GM21576 (cell line): ENCODE data around the gene CC2D1B.

ENCODE experiments used
- ATAC-seq: cut with Tn5 transposase; IDR thresholded peaks from one replicate; pipeline ENCODE4 v1.9.1; 2021; ENCODE audit warnings: mild to moderate bottlenecking, moderate library complexity; ENCODE audit not compliant: unreplicated experiment

Gene CC2D1B

GRCh38 chr1:52359676-52360594, 6.1 kb downstream of the CC2D1B start:
- no peak for ATAC-seq

GRCh38 chr1:52358851-52359497, 7.0 kb downstream of the CC2D1B start:
- no peak for ATAC-seq

DNA sequence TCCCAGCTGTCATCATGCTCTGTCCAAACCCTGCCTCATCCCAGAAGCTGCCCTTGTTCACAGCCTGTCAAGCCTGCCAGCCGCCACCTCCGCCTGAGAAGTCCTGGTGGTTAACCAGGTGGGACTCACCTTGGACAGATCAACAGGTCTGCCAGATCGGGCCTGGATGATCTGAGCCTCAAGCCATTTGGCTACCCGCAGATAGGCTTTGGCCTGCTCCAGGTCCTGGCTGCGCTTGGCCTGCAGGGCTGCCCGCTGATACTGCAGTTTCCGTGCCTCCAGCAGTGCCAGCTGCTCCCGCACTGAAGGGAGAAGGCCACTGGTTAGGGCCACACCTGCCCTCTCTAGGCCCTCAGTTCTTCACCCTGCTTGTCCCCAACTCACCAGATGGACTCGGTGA, 8.6 kb downstream of the CC2D1B start:
- ATAC-seq: no peak

DNA sequence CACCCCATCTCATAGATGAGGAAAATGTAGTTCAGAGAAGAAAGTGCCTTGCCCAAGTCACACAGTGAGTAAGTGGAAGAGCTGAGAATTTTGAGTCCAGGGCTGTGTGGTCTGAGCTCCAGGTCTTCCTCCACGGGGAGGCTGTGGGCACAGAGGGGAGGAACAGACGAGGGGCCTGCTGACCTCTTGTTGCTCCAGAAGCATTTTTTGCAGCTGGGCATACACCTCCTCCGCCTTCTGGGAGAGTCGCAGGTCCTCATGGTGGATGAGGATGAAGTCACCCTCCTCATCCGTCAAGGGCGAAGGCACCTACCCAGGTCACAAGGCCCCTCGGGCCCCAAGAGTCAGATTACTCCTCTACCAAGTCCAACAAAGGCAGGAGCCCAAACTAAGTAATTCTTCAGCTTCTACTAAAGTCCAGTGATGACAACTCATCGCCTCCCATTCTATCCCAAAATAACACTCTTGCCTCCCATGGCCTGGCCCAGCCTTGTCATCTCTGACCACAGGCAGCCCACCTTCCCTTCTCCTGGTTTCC, 9.1 kb downstream of the CC2D1B start:
- no peak for ATAC-seq

DNA sequence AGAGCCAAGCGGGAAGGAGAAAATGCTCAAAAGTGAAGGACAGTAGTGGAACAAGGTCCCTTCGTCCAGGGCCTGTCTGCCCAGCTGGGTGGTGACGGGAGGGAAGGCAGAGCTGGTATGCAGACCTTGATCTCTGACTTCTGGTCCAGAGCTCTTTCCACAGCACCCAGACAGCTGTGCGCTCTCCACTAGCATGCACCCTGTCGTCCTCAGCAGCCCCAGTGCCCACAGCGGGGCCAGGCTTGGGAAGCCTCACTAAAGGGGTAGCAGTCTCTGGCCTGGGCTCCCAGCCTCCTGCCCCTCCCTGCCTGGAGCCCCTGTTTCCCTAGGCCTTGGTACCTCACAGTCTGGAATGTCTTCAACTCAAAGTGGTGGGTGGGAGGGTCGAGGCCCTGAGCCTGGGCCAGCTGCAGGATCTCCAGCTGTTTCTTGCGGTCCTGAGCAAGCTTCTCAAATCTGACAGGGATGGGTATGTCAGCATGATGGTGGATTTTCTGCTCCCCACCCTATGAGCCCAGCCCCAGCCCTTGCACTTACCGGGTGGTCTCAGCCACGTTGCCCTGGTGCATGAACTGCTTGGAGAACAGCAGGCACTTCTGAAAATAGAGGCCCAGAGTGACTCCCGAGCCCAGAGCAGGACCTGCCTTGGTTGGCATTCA, 10.0 kb downstream of the CC2D1B start:
- ATAC-seq: no peak

DNA sequence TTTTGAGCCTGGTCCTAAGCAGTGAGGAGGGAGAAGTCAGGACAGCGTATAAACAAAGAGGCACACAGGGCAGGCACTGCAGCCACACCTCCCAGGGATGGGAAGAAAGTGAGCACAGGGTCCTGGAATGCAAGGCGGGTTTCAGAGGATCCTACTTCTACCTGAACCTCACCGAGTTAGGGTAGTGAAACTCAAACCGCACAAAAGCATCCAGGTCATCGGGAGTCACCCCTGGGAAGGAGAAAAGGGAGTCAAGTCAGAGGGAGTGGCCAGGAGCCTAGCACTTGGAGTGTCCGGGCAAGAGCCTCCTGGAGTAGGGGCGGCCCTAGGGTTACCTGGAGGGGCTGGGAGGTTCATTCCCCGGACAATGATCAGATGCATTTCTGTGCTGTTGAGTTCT, 10.6 kb downstream of the CC2D1B start:
- no peak for ATAC-seq

GRCh38 chr1:52352690-52353089, 13.3 kb downstream of the CC2D1B start:
- ATAC-seq: no peak

GRCh38 chr1:52348704-52349300, 17.2 kb downstream of the CC2D1B start:
- ATAC-seq: no peak

GRCh38 chr1:52346653-52347052, 19.4 kb downstream of the CC2D1B start:
- no peak for ATAC-seq

GRCh38 chr1:52345252-52345651, 20.8 kb downstream of the CC2D1B start:
- no peak for ATAC-seq

GRCh38 chr1:52343979-52344378, 22.0 kb downstream of the CC2D1B start:
- ATAC-seq: no peak

DNA sequence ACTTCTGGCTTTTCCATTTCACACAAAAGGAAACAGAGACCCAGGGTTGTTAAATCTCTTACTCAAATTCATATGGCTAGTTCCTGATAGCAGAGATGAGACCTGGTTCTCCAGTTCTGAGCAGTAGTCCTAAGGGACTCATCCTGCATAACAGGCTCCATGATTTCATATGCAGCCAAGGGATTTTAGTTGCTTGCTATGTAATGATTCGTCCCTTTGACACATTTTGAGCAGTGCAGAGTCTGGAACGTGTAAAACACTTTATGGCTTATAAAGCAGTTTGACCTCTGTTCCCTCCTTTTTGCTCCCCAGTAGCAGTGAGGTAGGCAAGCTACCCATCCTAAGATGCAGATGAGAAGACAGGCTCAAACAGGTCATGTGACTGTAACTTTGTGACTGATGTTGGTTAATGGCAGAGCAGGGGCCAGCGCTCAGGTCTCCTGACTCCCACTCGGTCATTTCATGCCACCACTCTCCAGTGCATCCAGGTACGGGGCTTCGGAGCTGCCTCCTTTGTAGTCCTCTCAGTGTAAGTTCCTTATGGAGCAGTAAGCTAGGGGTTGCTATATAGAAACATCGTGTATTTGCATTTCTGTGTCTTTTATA, 24.2 kb downstream of the CC2D1B start:
- ATAC-seq: no peak

GRCh38 chr1:52337439-52337838, 28.6 kb downstream of the CC2D1B start:
- no peak for ATAC-seq

- ATAC-seq: no peak
These were observed 31.0 kb downstream of the CC2D1B start for GRCh38 chr1:52334906-52335528.

DNA sequence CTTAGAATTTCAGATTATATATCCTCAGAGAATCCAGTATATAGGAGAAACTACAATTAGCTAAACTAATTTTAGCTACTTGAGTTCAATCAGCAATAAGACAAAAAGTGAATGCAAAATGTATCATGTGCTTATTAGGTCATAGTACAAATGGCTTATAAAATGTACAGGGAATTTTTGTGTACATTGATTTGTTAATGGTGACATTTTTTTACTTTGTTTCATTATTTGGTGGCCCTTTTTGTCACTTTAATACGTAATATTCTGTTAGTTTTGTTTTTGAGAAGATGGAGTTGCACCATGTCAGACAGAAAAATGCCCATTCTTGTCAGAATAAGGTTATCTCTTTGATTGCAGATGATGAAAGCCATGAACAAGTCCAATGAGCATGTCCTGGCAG, 33.6 kb downstream of the CC2D1B start:
- ATAC-seq: no peak

DNA sequence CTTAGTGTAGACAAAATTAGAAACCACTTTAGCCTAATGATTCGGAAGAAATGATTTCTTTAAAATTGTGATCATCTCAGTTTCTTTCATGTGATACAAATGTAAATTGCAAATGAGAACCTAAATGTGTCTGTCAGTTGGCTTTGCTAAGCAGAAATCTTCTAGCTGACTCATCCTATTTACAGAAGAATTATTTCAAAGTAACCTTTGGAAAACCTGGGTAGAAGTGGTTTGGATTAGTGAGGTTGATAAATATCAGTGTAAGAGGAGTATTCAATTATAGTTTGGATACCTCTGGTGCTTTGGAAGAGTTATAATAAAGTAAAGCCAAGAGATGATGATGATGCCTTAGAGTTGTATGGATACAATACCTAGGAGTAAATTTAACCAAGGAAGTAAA, 37.4 kb downstream of the CC2D1B start:
- ATAC-seq: no peak

- no peak for ATAC-seq
These were observed 40.2 kb downstream of the CC2D1B start for GRCh38 chr1:52325786-52326185.

DNA sequence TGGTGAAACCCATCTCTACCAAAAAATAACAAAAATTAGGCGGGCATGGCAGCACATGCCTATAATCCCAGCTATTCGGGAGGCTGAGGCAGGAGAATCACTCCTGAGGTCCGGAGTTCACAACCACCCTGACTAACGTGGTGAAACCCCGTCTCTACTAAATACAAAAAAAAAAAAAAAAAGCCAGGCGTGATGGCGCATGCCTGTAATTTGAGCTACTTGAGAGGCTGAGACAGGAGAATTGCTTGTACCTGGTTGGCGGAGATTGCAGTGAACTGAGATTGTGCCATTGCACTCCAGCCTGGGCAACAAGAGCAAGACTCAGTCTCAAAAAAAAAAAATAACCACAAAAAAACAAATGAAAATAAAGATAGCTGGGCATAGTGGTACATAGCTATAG, 42.3 kb downstream of the CC2D1B start:
- no peak for ATAC-seq

DNA sequence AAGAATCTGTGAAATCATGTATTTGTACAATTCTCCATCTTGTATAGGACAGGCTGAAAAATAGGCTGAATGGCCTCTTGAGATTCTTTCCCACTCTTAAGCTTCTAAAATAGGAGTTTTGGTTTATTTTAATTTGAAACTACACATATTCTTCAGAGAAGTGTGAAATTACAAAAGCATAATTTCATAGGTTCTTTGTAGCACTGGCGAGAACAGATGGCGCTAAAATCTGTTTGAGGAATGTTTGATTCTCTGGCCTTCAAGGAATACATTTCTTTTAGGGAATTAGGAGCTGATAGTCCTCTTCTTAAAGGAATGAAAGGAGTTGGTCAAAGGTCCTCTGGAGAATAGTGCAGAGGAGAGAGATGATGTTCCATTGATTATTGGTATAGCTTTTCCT, 44.9 kb downstream of the CC2D1B start:
- ATAC-seq: no peak
